Smooth muscle cell (in vitro differentiated cells): ENCODE measurements around the gene DHRSX. TPM values are rescaled to one million over a fixed set of nuclear protein-coding genes. Genes with fewer than 3 reads are reported as not detected.
"Not testable (repeated sequence)": the region's sequence is repeated elsewhere in the genome, so short reads cannot be mapped to it uniquely, and the experiment has no call there.

Experiments
- DNase-seq: peaks from one replicate; lab custom pipeline; 2025; ENCODE audit not compliant: unreplicated experiment; lab: John Stamatoyannopoulos, UW
- H2AFZ ChIP-seq: fragments of 200-600 bp; sonication (generic); 2 replicates; pipeline ENCODE4 v1.6.0; 2016; ENCODE audit warnings: antibody characterized with exemption, low read depth, mild to moderate bottlenecking
- H3F3A ChIP-seq: fragments of 200-600 bp; sonication (generic); 2 replicates; pipeline ENCODE4 v1.6.0; 2017; ENCODE audit warnings: antibody characterized with exemption, low read depth
- H3K27ac ChIP-seq: fragments of 200-600 bp; sonication (generic); 2 replicates; pipeline ENCODE4 v1.5.1; 2016; ENCODE audit warnings: low read depth, mild to moderate bottlenecking
- H3K27me3 ChIP-seq: fragments of 200-600 bp; sonication (generic); 2 replicates; pipeline ENCODE4 v1.6.1; 2016; ENCODE audit warnings: low read depth, mild to moderate bottlenecking
- H3K36me3 ChIP-seq: fragments of 200-600 bp; sonication (generic); 2 replicates; pipeline ENCODE4 v1.5.1; 2016; ENCODE audit warnings: low read depth
- H3K4me1 ChIP-seq: fragments of 200-600 bp; sonication (generic); 2 replicates; pipeline ENCODE4 v1.5.1; 2016; ENCODE audit warnings: low read depth
- H3K4me2 ChIP-seq: fragments of 200-600 bp; sonication (generic); 2 replicates; pipeline ENCODE4 v1.6.0; 2016; ENCODE audit warnings: mild to moderate bottlenecking
- H3K4me3 ChIP-seq: fragments of 200-600 bp; sonication (generic); 2 replicates; pipeline ENCODE4 v1.5.1; 2016; ENCODE audit warnings: mild to moderate bottlenecking
- H3K79me2 ChIP-seq: fragments of 200-600 bp; sonication (generic); 2 replicates; pipeline ENCODE4 v1.6.0; 2016; ENCODE audit warnings: low read depth, mild to moderate bottlenecking
- H3K9ac ChIP-seq: fragments of 200-600 bp; sonication (generic); 2 replicates; pipeline ENCODE4 v1.6.0; 2016; ENCODE audit warnings: low read depth
- H3K9me3 ChIP-seq: fragments of 200-600 bp; sonication (generic); replicated peaks from 2 replicates; pipeline ENCODE4 v1.5.1; 2016; ENCODE audit warnings: low read depth
- H4K20me1 ChIP-seq: fragments of 200-600 bp; sonication (generic); 2 replicates; pipeline ENCODE4 v1.6.0; 2016; ENCODE audit warnings: low read depth
- WGBS: methylation state at CpG from one replicate; pipeline ENCODE4 v1.1.7; 2016; ENCODE audit warnings: low lambda C conversion rate; 5-methylcytosine and 5-hydroxymethylcytosine counted together
- polyA plus RNA-seq: library from polyadenylated mRNA; unstranded; fragments of >200 nt; fragmentation: Nextera tagmentation; extraction: Ambion mirVana; gene quantifications from 2 replicates; pipeline ENCODE4 v1.2.1, GENCODE V29; 2016
- total RNA-seq: library from RNA; depleted of rRNA; stranded (reverse); fragments of >200 nt; gene quantifications from 2 replicates; pipeline ENCODE4 v1.2.3, GENCODE V29; 2014
- TF ChIP-seq, protein P1 (sequence below): fragments of 200-600 bp; sonication (generic); IDR thresholded peaks from 2 replicates; pipeline ENCODE4 v1.5.1; 2017; ENCODE audit warnings: borderline replicate concordance, mild to moderate bottlenecking, antibody characterized with exemption; ENCODE audit not compliant: insufficient read depth, poor library complexity, severe bottlenecking

The DHRSX gene
- total and polyA plus RNA-seq, 2 experiments from 2014 or later: 32.5 to 49.9 TPM

DNA sequence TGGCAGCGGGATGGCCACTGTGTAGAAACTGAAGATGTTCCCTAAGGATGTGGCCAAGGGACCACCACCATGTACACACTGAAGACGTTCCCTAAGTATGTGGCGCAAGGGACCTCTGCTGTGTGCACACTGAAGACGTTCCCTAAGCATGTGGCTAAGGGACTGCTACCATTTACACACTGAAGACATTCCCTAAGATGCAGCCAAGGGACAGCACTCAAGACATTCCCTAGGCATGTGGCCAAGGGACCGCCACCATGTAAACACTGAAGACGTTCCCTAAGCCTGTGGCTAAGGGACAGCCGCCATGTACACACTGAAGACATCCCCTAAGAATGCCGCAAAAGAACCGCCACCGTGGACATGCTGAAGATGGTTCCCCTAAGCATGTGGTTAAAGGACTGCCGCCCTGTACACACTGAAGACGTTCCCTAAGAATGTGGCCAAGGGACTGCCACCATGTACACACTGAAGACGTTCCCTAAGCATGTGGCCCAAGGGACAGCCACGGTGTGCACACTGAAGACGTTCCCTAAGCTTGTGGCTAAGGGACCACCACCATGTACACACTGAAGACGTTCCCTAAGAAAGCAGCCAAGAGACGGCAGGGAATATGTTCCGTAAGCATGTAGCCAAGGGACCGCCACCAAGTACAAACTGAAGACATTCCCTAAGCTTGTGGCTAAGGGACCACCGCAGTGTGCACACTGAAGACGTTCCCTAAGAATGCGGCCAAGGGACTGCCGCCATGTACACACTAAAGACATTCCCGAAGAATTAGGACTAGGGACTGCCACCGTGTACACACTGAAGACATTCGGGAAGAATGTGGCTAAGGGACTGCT lies 43.3 kb downstream of the DHRSX start:
- no peaks in the 10 kb centered on the region for H3K9me3 ChIP-seq
- H4K20me1 ChIP-seq: peaks cover 68% of the 10 kb centered on the region
- peaks cover 2% of the 10 kb centered on the region for H3K4me1 ChIP-seq
- H3K79me2 ChIP-seq: peaks cover 40% of the 10 kb centered on the region
- H3K27ac ChIP-seq: no peak overlapping the region
- WGBS: 93% methylated on average over 26 of the region's 26 CpGs
- H3K27me3 ChIP-seq: no peaks in the 10 kb centered on the region
- no peaks in the 10 kb centered on the region for H3F3A ChIP-seq
- H3K4me2 ChIP-seq: no peak overlapping the region
- no peak overlapping the region for H3K4me3 ChIP-seq
- no peak overlapping the region for H2AFZ ChIP-seq
- no peak overlapping the region for H3K9ac ChIP-seq
- no peaks in the 10 kb centered on the region for H3K36me3 ChIP-seq
- no peak for DNase-seq
- TF ChIP-seq, protein P1, sequence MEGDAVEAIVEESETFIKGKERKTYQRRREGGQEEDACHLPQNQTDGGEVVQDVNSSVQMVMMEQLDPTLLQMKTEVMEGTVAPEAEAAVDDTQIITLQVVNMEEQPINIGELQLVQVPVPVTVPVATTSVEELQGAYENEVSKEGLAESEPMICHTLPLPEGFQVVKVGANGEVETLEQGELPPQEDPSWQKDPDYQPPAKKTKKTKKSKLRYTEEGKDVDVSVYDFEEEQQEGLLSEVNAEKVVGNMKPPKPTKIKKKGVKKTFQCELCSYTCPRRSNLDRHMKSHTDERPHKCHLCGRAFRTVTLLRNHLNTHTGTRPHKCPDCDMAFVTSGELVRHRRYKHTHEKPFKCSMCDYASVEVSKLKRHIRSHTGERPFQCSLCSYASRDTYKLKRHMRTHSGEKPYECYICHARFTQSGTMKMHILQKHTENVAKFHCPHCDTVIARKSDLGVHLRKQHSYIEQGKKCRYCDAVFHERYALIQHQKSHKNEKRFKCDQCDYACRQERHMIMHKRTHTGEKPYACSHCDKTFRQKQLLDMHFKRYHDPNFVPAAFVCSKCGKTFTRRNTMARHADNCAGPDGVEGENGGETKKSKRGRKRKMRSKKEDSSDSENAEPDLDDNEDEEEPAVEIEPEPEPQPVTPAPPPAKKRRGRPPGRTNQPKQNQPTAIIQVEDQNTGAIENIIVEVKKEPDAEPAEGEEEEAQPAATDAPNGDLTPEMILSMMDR: no peak

DNA sequence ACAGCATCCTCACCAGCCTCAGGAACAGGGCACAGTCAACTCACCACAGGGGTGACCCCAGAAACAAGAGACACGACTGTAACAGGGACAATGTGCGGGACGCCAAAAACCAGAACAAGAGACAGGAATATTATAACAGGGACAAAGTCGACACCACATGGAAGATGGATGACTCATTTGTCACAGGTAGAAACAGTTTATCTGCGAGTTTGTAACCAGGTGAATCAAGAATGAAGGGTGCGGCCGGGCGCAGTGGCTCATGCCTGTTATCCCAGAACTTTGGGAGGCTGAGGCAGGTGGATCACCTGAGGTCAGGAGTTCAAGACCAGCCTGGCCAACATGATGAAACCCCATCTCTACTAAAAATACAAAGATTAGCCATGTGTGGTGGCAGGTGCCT lies 44.7 kb downstream of the DHRSX start:
- H3K27ac ChIP-seq: not testable (repeated sequence)

DNA sequence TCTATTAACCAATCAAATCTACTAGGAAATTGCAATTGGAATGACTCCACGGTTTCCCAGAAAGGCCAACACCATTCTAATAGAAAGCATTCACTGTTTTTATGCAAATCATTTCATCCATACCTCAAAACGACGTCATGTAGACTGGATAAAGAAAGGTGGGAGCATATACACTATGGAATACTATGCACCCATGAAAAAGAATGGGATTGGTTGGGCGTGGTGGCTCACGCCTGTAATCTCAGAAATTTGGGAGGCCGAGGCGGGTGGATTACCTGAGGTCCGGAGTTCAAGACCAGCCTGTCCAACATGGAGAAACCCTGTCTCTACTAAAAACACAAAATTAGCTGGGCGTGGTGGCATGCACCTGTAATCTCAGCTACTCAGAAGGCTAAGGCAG lies 46.2 kb downstream of the DHRSX start:
- not testable (repeated sequence) for H3K27ac ChIP-seq, H3K4me2 ChIP-seq, H3K9me3 ChIP-seq, H3K4me1 ChIP-seq, H3K9ac ChIP-seq, H2AFZ ChIP-seq, H3K36me3 ChIP-seq, H3K4me3 ChIP-seq, H3F3A ChIP-seq, H3K27me3 ChIP-seq, DNase-seq
- Histone ChIP-seq H3K79me2 (peaks cover 38% of the 10 kb centered on the region), H4K20me1 (peaks cover 69% of the 10 kb centered on the region)
- 92% methylated on average over 9 of the region's 9 CpGs for WGBS

More for the DNA sequence above, 44.7 kb downstream of the DHRSX start:
- H3K9ac ChIP-seq, H3K9me3 ChIP-seq, H3K4me3 ChIP-seq, H3K36me3 ChIP-seq, H3K4me1 ChIP-seq, H2AFZ ChIP-seq, H3F3A ChIP-seq, H3K4me2 ChIP-seq, DNase-seq, H3K27me3 ChIP-seq: not testable (repeated sequence)
- 92% methylated on average over 8 of the region's 8 CpGs for WGBS
- peaks cover 64% of the 10 kb centered on the region for H4K20me1 ChIP-seq
- peaks cover 36% of the 10 kb centered on the region for H3K79me2 ChIP-seq

DNA sequence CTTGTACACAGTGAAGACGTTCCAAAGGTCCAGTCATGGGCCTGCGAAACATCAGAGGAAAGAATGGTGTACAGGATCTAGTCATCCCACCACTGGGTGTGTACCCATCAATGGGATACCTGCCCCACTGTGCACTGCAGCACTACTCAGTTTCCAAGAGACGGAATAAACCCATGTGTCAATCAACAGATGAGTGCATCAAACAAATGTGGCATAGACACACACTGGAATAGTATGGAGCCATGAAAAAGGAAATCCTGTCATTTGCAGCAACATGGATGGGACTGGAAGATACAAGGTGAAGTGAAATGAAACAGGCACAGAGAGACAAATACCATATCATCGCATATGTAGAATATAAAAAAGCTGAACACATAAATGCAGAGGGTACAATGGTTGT lies 48.0 kb downstream of the DHRSX start:
- TF ChIP-seq, protein P1: no peak
- 97% methylated on average over 4 of the region's 4 CpGs for WGBS
- no peak overlapping the region for H3K9ac ChIP-seq

More for the DNA sequence above, 48.0 kb downstream of the DHRSX start:
- Histone ChIP-seq H3K4me2 (no peak overlapping the region), H3K4me3 (no peak overlapping the region), H3K9me3 (no peaks in the 10 kb centered on the region), H2AFZ (no peak overlapping the region), H3F3A (no peaks in the 10 kb centered on the region), H3K27ac (no peak overlapping the region), H4K20me1 (peaks cover 58% of the 10 kb centered on the region), H3K79me2 (peaks cover 29% of the 10 kb centered on the region), H3K36me3 (no peaks in the 10 kb centered on the region), H3K4me1 (no peaks in the 10 kb centered on the region), H3K27me3 (no peaks in the 10 kb centered on the region)
- DNase-seq: no peak
